Neutrophil (primary cell): ENCODE results near the gene MYL6.
A peak's percentile ranks its signal among the peaks of the same experiment; 100 is the strongest.

Source experiments
- H3K27ac ChIP-seq: fragments of 200-600 bp; sonication (generic); 2 replicates; pipeline ENCODE4 v1.5.1; 2016; ENCODE audit warnings: mild to moderate bottlenecking, moderate library complexity
- H3K27me3 ChIP-seq: fragments of 200-600 bp; sonication (generic); 2 replicates; pipeline ENCODE4 v1.6.0; 2016; ENCODE audit warnings: mild to moderate bottlenecking
- H3K36me3 ChIP-seq: fragments of 200-600 bp; sonication (generic); 2 replicates; pipeline ENCODE4 v1.5.1; 2017
- H3K4me1 ChIP-seq, 2 experiments: fragments of 200-600 bp in 1 of 2; sonication (generic) in 1 of 2; 1 replicate in 1 of 2; 2 replicates in 1 of 2; pipeline versions ENCODE4 v1.5.1 to v1.6.1; 2013 to 2016; ENCODE audit warnings: low read depth in 1 of 2, low read length in 1 of 2, mild to moderate bottlenecking in 1 of 2, moderate library complexity in 1 of 2; ENCODE audit not compliant: control insufficient read depth in 1 of 2, insufficient read depth in 1 of 2
- H3K4me3 ChIP-seq, 2 experiments: fragments of 200-600 bp in 1 of 2; sonication (generic) in 1 of 2; 1 replicate in 1 of 2; 2 replicates in 1 of 2; pipeline ENCODE4 v1.5.1; 2013 to 2016; ENCODE audit warnings: low read depth in 1 of 2, low read length in 1 of 2, mild to moderate bottlenecking in 1 of 2, moderate library complexity in 1 of 2
- H3K9me3 ChIP-seq: fragments of 200-600 bp; sonication (generic); 2 replicates; pipeline ENCODE4 v1.5.1; 2016
- TF ChIP-seq, protein P1 (sequence below): fragments of 200-600 bp; sonication (generic); IDR thresholded peaks from 2 replicates; pipeline ENCODE4 v1.5.1; 2016; ENCODE audit warnings: antibody characterized with exemption

The MYL6 gene

DNA sequence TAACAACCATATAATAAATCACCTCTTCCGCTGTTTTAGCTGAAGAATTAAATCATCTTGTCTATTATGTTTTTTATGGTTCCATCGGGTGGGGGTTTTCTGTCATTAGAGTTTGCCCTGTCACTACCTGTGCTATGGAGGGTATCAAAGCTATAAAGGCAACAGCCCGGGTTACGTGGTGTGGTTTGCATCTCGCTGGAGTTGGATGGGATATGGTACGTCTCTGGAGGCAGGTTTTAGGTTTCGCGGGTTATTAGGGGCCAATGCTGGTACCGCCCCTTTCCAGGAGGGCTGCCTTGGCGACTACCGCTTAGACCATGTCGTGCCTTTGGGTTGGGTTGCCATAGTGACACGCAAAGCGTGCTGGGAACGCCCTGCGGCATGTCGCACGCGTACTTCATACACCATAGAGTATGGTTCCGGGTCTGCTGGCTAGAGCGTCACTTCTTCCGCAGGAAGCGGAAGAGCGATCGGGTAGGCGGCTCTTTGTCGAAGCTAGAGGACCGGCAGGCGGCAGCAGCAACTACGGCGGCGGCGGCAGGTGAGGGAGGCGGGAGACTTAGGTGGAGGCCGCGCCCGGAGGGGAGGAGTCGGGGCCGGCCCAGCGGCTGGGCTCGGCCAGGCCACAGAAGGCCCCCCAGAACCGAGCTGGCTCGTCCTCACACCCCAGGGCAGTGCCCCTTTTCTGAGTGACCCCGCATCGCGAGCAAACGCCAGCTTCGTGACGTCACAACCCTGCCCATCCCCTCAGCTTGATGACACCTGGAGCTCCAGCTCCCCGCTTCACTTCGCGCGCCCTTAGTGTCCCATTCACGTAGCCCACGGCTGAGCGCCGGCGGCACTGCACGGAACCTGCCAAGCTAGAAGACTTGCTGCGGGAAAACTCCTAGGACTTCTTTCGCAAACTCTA lies 40.1 kb upstream of the MYL6 start, which contains the start of gene ZC3H10:
TSS of gene ZC3H10 (plus strand) at position 489 of the 910 bp plus-strand sequence. CDS start 2,297 bp downstream, outside the sequence.
- TF ChIP-seq, protein P1, sequence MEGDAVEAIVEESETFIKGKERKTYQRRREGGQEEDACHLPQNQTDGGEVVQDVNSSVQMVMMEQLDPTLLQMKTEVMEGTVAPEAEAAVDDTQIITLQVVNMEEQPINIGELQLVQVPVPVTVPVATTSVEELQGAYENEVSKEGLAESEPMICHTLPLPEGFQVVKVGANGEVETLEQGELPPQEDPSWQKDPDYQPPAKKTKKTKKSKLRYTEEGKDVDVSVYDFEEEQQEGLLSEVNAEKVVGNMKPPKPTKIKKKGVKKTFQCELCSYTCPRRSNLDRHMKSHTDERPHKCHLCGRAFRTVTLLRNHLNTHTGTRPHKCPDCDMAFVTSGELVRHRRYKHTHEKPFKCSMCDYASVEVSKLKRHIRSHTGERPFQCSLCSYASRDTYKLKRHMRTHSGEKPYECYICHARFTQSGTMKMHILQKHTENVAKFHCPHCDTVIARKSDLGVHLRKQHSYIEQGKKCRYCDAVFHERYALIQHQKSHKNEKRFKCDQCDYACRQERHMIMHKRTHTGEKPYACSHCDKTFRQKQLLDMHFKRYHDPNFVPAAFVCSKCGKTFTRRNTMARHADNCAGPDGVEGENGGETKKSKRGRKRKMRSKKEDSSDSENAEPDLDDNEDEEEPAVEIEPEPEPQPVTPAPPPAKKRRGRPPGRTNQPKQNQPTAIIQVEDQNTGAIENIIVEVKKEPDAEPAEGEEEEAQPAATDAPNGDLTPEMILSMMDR = peak; percentile 83
- H3K36me3 ChIP-seq = peaks cover 23% of the 10 kb centered on the region
- peaks cover 33% of the 10 kb centered on the region in 2 experiments for H3K4me1 ChIP-seq
- H3K9me3 ChIP-seq = no peaks in the 10 kb centered on the region
- peak within 1 kb of the TSS; percentile 87 to 96 for H3K4me3 ChIP-seq
- peak within 1 kb of the TSS; percentile 96 for H3K27ac ChIP-seq
- H3K27me3 ChIP-seq = no peaks in the 10 kb centered on the region

- TF ChIP-seq, protein P1 = no peak
- peaks cover 23% of the 10 kb centered on the region for H3K36me3 ChIP-seq
- peak overlapping the region; percentile 87 to 96 for H3K4me3 ChIP-seq
- H3K9me3 ChIP-seq = no peaks in the 10 kb centered on the region
- H3K27ac ChIP-seq = peak overlapping the region; percentile 96
- peaks cover 36 to 38% of the 10 kb centered on the region in 2 experiments for H3K4me1 ChIP-seq
- no peaks in the 10 kb centered on the region for H3K27me3 ChIP-seq
Observed at GRCh38 chr12:56118688-56119357, 39.3 kb upstream of the MYL6 start.

DNA sequence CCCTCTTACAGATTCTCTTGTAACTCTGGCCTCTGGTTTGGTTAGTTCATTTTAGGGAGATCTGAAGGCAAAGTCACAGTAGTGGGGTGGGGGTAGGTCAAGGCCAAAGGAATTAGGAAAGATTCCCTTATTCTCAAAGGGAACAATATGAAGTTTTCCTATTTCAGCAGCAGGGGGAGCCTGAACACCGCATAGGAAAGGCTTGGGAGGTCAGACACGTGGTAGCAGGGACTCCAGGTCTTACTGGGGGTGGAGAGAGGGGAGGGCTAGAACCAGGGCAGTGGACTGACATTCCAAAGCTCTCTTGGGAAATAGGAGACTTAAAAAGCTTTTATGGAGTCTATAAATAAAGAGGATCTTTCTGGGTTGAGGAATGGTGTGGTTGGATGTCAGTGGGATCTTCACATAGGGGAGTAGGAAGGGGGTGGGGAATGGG lies 38.8 kb upstream of the MYL6 start:
- peaks cover 42 to 44% of the 10 kb centered on the region in 2 experiments for H3K4me1 ChIP-seq
- no peaks in the 10 kb centered on the region for H3K9me3 ChIP-seq
- peaks cover 23% of the 10 kb centered on the region for H3K36me3 ChIP-seq
- TF ChIP-seq, protein P1 = peak; percentile 80
- no peaks in the 10 kb centered on the region for H3K27me3 ChIP-seq
- H3K27ac ChIP-seq = peak overlapping the region; percentile 96
- H3K4me3 ChIP-seq = peak overlapping the region; percentile 87 to 96

DNA sequence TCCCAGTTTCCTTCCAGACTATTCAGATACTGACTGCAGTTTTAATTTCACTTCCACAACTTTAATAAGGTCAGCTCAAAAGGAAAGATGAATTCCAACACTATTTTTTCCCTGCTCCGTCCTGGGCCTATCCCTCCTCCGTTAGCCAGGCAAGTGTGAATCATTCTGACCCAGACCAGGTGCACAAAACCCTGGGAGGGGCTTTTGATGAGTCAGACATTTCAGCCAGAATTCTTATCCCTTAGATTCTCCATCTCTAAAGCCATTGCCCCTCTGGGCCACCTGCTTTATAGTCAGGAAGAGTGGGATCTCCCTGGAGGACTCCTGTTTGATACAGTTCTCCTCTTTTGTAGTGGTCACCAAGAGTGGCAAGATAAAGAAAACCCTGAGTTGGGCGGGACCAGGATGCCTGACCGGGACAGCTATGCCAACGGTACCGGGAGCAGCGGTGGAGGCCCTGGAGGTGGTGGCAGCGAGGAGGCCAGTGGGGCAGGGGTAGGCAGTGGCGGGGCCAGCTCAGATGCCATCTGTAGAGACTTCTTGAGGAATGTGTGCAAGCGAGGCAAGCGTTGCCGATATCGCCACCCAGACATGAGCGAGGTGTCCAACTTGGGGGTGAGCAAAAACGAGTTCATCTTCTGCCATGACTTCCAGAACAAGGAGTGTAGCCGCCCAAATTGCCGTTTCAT lies 37.9 kb upstream of the MYL6 start:
- Histone ChIP-seq H3K4me3 (no peak overlapping the region), H3K9me3 (no peaks in the 10 kb centered on the region), H3K4me1 (peaks cover 44 to 50% of the 10 kb centered on the region in 2 experiments), H3K36me3 (peaks cover 23% of the 10 kb centered on the region), H3K27me3 (no peaks in the 10 kb centered on the region), H3K27ac (no peak overlapping the region)
- TF ChIP-seq, protein P1 = no peak

DNA sequence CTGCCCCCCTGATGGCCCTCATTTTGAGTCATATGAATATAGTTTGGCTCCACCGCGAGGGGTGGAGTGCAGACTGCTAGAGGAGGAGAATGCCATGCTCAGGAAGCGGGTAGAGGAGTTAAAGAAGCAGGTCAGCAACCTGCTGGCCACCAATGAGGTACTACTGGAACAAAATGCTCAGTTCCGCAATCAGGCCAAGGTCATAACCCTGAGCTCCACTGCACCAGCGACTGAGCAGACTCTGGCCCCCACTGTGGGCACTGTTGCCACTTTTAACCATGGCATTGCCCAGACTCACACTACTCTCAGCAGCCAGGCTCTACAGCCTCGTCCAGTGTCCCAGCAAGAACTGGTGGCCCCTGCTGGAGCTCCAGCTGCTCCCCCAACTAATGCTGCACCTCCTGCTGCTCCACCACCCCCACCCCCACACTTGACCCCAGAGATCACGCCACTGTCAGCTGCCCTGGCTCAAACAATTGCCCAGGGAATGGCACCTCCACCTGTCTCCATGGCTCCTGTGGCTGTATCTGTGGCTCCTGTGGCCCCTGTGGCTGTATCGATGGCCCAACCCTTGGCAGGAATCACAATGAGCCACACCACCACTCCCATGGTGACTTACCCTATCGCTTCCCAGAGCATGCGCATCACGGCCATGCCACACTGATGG lies 36.8 kb upstream of the MYL6 start:
- Histone ChIP-seq H3K27me3 (no peaks in the 10 kb centered on the region), H3K36me3 (peaks cover 23% of the 10 kb centered on the region), H3K27ac (no peak overlapping the region), H3K9me3 (no peaks in the 10 kb centered on the region), H3K4me3 (no peak overlapping the region), H3K4me1 (peaks cover 50 to 56% of the 10 kb centered on the region in 2 experiments)
- TF ChIP-seq, protein P1 = no peak
